WTC11 (cell line): ENCODE measurements around the gene OR2T35. TPM values are rescaled to one million over a fixed set of nuclear protein-coding genes. Genes with fewer than 3 reads are reported as not detected.

Experiments
- ATAC-seq: fragments of 200-7000 bp; cut with Tn5 transposase; 2 replicates; pipeline ENCODE4 v1.10.0; 2021; ENCODE audit warnings: mild to moderate bottlenecking, moderate library complexity
- CTCF ChIA-PET: fragments of 300-600 bp; sonication (Branson Sonifier 250); formaldehyde crosslinking; loops from one replicate; lab custom pipeline; 2021; ENCODE audit warnings: antibody characterized with exemption; lab: Charles Lee
- POLR2A ChIA-PET: fragments of 350-600 bp; sonication (Branson Sonifier 250); formaldehyde crosslinking; loops from one replicate; lab custom pipeline; 2021; ENCODE audit warnings: antibody characterized with exemption; lab: Charles Lee
- DNase-seq: peaks from one replicate; pipeline ENCODE4 v3.0.0; 2021; ENCODE audit warnings: low spot score
- H3K27ac Mint-ChIP-seq: 2 replicates; pipeline ENCODE4 v1.8.0; 2021; ENCODE audit warnings: mixed read lengths
- H3K27me3 Mint-ChIP-seq: 2 replicates; pipeline ENCODE4 v1.8.0; 2021; ENCODE audit warnings: low read depth, mild to moderate bottlenecking, moderate library complexity, mixed read lengths
- H3K36me3 Mint-ChIP-seq: 2 replicates; pipeline ENCODE4 v1.8.0; 2021; ENCODE audit warnings: mixed read lengths
- H3K4me1 Mint-ChIP-seq: 2 replicates; pipeline ENCODE4 v1.8.0; 2022; ENCODE audit warnings: mixed read lengths
- H3K4me3 Mint-ChIP-seq: 2 replicates; pipeline ENCODE4 v1.8.0; 2021; ENCODE audit warnings: mild to moderate bottlenecking, moderate library complexity, mixed read lengths
- H3K9me3 Mint-ChIP-seq: 2 replicates; pipeline ENCODE4 v1.8.0; 2021; ENCODE audit warnings: mixed read lengths
- CREM ChIP-seq: sonication (generic); formaldehyde crosslinking; IDR thresholded peaks from 2 replicates; pipeline ENCODE4 v1.8.1; 2022; ENCODE audit warnings: mild to moderate bottlenecking, missing genetic modification reagents, moderate library complexity
- FOXK1 ChIP-seq: sonication (generic); formaldehyde crosslinking; IDR thresholded peaks from 2 replicates; pipeline ENCODE4 v1.8.0; 2022; ENCODE audit warnings: mild to moderate bottlenecking, moderate library complexity, missing genetic modification reagents
- HMGA2 ChIP-seq: fragments of 250-450 bp; sonication (Bioruptor Pico); IDR thresholded peaks from 2 replicates; pipeline ENCODE4 v1.4.0; 2021; ENCODE audit warnings: mild to moderate bottlenecking, moderate library complexity
- KAT7 ChIP-seq: sonication (generic); formaldehyde crosslinking; IDR thresholded peaks from 2 replicates; pipeline ENCODE4 v1.8.1; 2023; ENCODE audit warnings: missing genetic modification reagents, mild to moderate bottlenecking, borderline replicate concordance
- NFE2L1 ChIP-seq: sonication (generic); formaldehyde crosslinking; IDR thresholded peaks from 2 replicates; pipeline ENCODE4 v1.8.1; 2023; ENCODE audit warnings: missing genetic modification reagents
- NR1H2 ChIP-seq: sonication (generic); formaldehyde crosslinking; IDR thresholded peaks from 2 replicates; pipeline ENCODE4 v1.9.0; 2021; ENCODE audit warnings: mild to moderate bottlenecking, moderate library complexity, missing genetic modification reagents
- NR2C2 ChIP-seq: sonication (generic); formaldehyde crosslinking; IDR thresholded peaks from 2 replicates; pipeline ENCODE4 v1.8.0; 2022; ENCODE audit warnings: mild to moderate bottlenecking, missing genetic modification reagents
- NR3C1 ChIP-seq: sonication (generic); formaldehyde crosslinking; conservative IDR thresholded peaks from 2 replicates; pipeline ENCODE4 v1.8.1; 2023; ENCODE audit warnings: low read depth, mild to moderate bottlenecking, missing genetic modification reagents
- RELA ChIP-seq: sonication (generic); formaldehyde crosslinking; IDR thresholded peaks from 2 replicates; pipeline ENCODE4 v1.8.1; 2022; ENCODE audit warnings: missing genetic modification reagents, mild to moderate bottlenecking, borderline replicate concordance
- SP1 ChIP-seq: sonication (generic); formaldehyde crosslinking; conservative IDR thresholded peaks from 2 replicates; pipeline ENCODE4 v1.8.1; 2022; ENCODE audit warnings: missing genetic modification reagents
- TCF7 ChIP-seq: sonication (generic); formaldehyde crosslinking; IDR thresholded peaks from 2 replicates; pipeline ENCODE4 v1.8.0; 2022; ENCODE audit warnings: mild to moderate bottlenecking, low read depth, missing genetic modification reagents, moderate library complexity
- TP53 ChIP-seq: sonication (generic); formaldehyde crosslinking; IDR thresholded peaks from 2 replicates; pipeline ENCODE4 v1.8.1; 2023; ENCODE audit warnings: mild to moderate bottlenecking, missing genetic modification reagents
- ZNF138 ChIP-seq: sonication (generic); formaldehyde crosslinking; conservative IDR thresholded peaks from 2 replicates; pipeline ENCODE4 v1.8.1; 2022; ENCODE audit warnings: mild to moderate bottlenecking, moderate library complexity, missing genetic modification reagents
- ZNF317 ChIP-seq: sonication (generic); formaldehyde crosslinking; IDR thresholded peaks from 2 replicates; pipeline ENCODE4 v1.8.1; 2023; ENCODE audit warnings: low read depth, mild to moderate bottlenecking, moderate library complexity, missing genetic modification reagents, borderline replicate concordance
- total RNA-seq: library from RNA; stranded (reverse); gene quantifications from 3 replicates; pipeline ENCODE4 v1.2.3, GENCODE V29; 2021
- TF ChIP-seq, protein P1 (sequence below): sonication (generic); formaldehyde crosslinking; IDR thresholded peaks from 2 replicates; pipeline ENCODE4 v1.8.0; 2022; ENCODE audit warnings: mild to moderate bottlenecking, missing genetic modification reagents
- TF ChIP-seq, protein P2 (sequence below): fragments of 250-450 bp; sonication (Bioruptor Pico); IDR thresholded peaks from 2 replicates; pipeline ENCODE4 v1.9.0; 2021; ENCODE audit warnings: moderate library complexity, mild to moderate bottlenecking, inconsistent platforms, borderline replicate concordance
- TF ChIP-seq, protein P3 (sequence below): sonication (generic); formaldehyde crosslinking; IDR thresholded peaks from 2 replicates; pipeline ENCODE4 v1.8.1; 2023; ENCODE audit warnings: mild to moderate bottlenecking, moderate library complexity, missing genetic modification reagents
- TF ChIP-seq, protein P4 (sequence below): sonication (generic); formaldehyde crosslinking; IDR thresholded peaks from 2 replicates; pipeline ENCODE4 v1.8.0; 2022; ENCODE audit warnings: mild to moderate bottlenecking, missing genetic modification reagents
- TF ChIP-seq, protein P5 (sequence below): sonication (generic); formaldehyde crosslinking; IDR thresholded peaks from 2 replicates; pipeline ENCODE4 v1.8.0; 2023; ENCODE audit warnings: missing genetic modification reagents

The OR2T35 gene
- total RNA-seq, 1 experiment from 2014 or later: not detected

DNA sequence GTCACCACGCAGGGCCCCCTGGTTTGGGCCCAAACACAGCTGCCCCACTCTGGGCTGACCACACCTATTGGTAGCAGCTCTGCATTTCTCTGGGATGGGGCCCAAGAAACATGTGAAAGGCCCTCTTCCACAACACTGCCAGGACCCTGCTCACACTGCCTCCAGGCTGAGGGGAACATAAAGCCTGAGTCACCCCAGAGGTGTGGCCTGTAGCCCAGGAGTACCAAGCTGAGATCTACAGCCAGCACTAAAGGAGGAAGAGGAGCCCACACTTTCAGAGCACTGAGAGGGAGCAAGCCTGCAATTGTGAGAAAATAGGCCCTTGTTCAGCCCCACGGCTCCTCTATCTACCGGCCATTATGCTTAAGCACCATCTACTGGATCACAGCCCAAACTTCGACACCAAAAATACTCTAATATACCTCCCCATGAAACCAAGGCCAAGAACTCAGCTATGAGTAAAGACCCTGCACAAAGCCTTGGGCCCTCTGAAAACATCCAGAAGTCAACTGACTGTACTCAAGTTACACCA lies 33.1 kb downstream of the OR2T35 start:
- H3K4me3 Mint-ChIP-seq: no peak overlapping the region
- TF ChIP-seq ZNF317: no peak
- TF ChIP-seq TCF7 (CRISPR knock-in tag): no peak
- TF ChIP-seq NR1H2 (CRISPR knock-in tag): no peak
- no peak for TF ChIP-seq HMGA2 (CRISPR knock-in tag)
- no peak for TF ChIP-seq KAT7 (CRISPR knock-in tag)
- TF ChIP-seq, protein P1, sequence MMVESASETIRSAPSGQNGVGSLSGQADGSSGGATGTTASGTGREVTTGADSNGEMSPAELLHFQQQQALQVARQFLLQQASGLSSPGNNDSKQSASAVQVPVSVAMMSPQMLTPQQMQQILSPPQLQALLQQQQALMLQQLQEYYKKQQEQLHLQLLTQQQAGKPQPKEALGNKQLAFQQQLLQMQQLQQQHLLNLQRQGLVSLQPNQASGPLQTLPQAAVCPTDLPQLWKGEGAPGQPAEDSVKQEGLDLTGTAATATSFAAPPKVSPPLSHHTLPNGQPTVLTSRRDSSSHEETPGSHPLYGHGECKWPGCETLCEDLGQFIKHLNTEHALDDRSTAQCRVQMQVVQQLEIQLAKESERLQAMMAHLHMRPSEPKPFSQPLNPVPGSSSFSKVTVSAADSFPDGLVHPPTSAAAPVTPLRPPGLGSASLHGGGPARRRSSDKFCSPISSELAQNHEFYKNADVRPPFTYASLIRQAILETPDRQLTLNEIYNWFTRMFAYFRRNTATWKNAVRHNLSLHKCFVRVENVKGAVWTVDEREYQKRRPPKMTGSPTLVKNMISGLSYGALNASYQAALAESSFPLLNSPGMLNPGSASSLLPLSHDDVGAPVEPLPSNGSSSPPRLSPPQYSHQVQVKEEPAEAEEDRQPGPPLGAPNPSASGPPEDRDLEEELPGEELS (CRISPR knock-in tag): no peak
- TF ChIP-seq TP53 (CRISPR knock-in tag): no peak
- TF ChIP-seq NR2C2 (CRISPR knock-in tag): no peak
- TF ChIP-seq NFE2L1: no peak
- CTCF ChIA-PET: no interaction called here
- H3K4me1 Mint-ChIP-seq: no peaks in the 10 kb centered on the region
- DNase-seq: no peak
- peaks cover 66% of the 10 kb centered on the region for H3K36me3 Mint-ChIP-seq
- H3K9me3 Mint-ChIP-seq: peaks cover 90% of the 10 kb centered on the region
- peaks cover 4% of the 10 kb centered on the region; the same call in 1 of the 2 replicates for H3K27me3 Mint-ChIP-seq
- POLR2A ChIA-PET: no interaction called here
- H3K27ac Mint-ChIP-seq: no peak overlapping the region
- no peak for ATAC-seq

DNA sequence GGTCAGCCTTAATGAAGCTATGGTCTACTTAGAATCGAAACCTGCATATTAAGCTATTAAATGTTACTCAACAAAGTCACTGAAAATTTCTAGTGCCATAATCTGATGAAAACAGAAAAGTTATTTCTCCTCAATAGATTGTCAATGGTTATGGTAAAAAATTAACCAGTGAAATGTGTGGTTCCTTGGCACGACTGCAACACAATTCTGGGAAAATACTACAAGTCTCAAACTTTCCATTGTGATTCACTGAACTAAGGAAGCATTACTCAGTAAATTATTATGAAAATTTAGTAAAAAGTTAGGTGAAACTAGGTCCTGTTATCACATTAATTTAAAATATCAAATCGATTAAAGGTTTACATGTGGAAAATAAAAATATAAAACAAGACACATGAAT lies 34.8 kb downstream of the OR2T35 start:
- Mint-ChIP-seq H3K9me3 (peaks cover 90% of the 10 kb centered on the region), H3K4me1 (no peaks in the 10 kb centered on the region), H3K36me3 (peaks cover 66% of the 10 kb centered on the region), H3K27ac (no peak overlapping the region), H3K4me3 (no peak overlapping the region), H3K27me3 (peaks cover 10% of the 10 kb centered on the region)
- no peak for DNase-seq
- POLR2A ChIA-PET: no interaction called here
- ATAC-seq: no peak
- CTCF ChIA-PET: no interaction called here
- no peak for TF ChIP-seq TP53 (CRISPR knock-in tag)
- TF ChIP-seq, protein P2, sequence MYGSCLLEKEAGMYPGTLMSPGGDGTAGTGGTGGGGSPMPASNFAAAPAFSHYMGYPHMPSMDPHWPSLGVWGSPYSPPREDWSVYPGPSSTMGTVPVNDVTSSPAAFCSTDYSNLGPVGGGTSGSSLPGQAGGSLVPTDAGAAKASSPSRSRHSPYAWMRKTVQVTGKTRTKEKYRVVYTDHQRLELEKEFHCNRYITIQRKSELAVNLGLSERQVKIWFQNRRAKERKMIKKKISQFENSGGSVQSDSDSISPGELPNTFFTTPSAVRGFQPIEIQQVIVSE (CRISPR knock-in tag): no peak
- TF ChIP-seq, protein P3, sequence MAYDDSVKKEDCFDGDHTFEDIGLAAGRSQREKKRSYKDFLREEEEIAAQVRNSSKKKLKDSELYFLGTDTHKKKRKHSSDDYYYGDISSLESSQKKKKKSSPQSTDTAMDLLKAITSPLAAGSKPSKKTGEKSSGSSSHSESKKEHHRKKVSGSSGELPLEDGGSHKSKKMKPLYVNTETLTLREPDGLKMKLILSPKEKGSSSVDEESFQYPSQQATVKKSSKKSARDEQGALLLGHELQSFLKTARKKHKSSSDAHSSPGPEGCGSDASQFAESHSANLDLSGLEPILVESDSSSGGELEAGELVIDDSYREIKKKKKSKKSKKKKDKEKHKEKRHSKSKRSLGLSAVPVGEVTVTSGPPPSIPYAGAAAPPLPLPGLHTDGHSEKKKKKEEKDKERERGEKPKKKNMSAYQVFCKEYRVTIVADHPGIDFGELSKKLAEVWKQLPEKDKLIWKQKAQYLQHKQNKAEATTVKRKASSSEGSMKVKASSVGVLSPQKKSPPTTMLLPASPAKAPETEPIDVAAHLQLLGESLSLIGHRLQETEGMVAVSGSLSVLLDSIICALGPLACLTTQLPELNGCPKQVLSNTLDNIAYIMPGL (CRISPR knock-in tag): no peak

DNA sequence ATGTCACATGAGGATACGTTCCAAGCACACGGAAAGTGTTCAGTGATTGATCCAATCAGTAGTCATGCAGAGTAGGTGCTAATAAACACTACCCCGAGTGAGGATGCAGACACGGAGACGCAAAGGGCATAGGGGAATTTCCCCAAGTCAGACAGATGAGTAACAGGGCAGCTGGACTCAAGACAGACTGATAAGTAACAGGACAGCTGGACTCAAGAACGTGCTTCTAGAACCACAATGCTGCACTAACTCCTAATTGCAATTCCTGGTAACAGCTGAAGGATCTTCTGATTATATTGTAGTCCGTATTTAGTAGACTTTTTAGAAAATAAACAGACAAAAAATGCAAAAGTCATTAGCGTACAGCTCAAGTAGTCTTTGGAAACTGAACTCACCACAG lies 45.7 kb downstream of the OR2T35 start:
- TF ChIP-seq SP1: no peak
- CTCF ChIA-PET: no interaction called here
- no peak overlapping the region for H3K27ac Mint-ChIP-seq
- DNase-seq (no peak), ATAC-seq (no peak)
- H3K4me3 Mint-ChIP-seq: no peak overlapping the region
- no peaks in the 10 kb centered on the region for H3K4me1 Mint-ChIP-seq
- POLR2A ChIA-PET: no interaction called here
- peaks cover 78% of the 10 kb centered on the region for H3K9me3 Mint-ChIP-seq
- peaks cover 7% of the 10 kb centered on the region for H3K27me3 Mint-ChIP-seq
- H3K36me3 Mint-ChIP-seq: peaks cover 55% of the 10 kb centered on the region

DNA sequence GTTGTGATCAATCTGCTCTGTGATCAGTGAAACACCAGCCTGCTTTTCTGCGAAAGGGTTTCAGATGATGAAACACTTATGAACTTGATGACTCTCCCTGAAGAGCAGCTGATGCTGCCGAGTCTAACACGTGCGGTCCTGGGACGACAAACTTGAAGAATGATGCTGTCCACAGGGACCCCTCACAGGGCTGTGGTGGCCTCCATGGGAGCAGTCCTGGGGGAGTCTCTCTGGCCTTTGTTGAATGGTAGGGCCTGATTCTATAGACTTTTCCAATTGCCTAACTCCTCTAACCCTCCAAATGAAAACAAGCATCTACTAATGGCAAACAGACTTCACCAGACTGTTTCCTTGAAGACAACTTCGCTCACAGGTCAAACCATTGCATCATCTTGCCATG lies 47.5 kb downstream of the OR2T35 start, which contains the start of gene OR2T10:
OR2T10 (minus strand) TSS at position 112 of the 400 bp plus-strand sequence. CDS start 3,932 bp downstream, outside the sequence.
- CTCF ChIA-PET: no interaction called here
- no peak for TF ChIP-seq CREM
- TF ChIP-seq ZNF138 (CRISPR knock-in tag): no peak
- TF ChIP-seq, protein P4, sequence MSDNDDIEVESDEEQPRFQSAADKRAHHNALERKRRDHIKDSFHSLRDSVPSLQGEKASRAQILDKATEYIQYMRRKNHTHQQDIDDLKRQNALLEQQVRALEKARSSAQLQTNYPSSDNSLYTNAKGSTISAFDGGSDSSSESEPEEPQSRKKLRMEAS (CRISPR knock-in tag): no peak
- TF ChIP-seq FOXK1 (CRISPR knock-in tag): no peak
- TF ChIP-seq TP53 (CRISPR knock-in tag): no peak
- TF ChIP-seq, protein P2 (CRISPR knock-in tag): no peak
- no peak for TF ChIP-seq NR3C1 (CRISPR knock-in tag)
- TF ChIP-seq RELA: no peak
- TF ChIP-seq, protein P5, sequence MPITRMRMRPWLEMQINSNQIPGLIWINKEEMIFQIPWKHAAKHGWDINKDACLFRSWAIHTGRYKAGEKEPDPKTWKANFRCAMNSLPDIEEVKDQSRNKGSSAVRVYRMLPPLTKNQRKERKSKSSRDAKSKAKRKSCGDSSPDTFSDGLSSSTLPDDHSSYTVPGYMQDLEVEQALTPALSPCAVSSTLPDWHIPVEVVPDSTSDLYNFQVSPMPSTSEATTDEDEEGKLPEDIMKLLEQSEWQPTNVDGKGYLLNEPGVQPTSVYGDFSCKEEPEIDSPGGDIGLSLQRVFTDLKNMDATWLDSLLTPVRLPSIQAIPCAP (CRISPR knock-in tag): no peak
- H3K9me3 Mint-ChIP-seq: peaks cover 75% of the 10 kb centered on the region

More for the DNA sequence above, 47.5 kb downstream of the OR2T35 start, which contains the start of gene OR2T10:
- no peak for DNase-seq
- ATAC-seq: no peak
- Mint-ChIP-seq H3K4me3 (no peak within 1 kb of the TSS), H3K27ac (no peak within 1 kb of the TSS), H3K36me3 (peaks cover 51% of the 10 kb centered on the region), H3K4me1 (no peaks in the 10 kb centered on the region), H3K27me3 (peaks cover 12% of the 10 kb centered on the region)
- POLR2A ChIA-PET: no interaction called here
